GF-D8 (cell line): ENCODE data around the gene COPS3.
"Not testable (repeated sequence)": the region's sequence is repeated elsewhere in the genome, so short reads cannot be mapped to it uniquely, and the experiment has no call there.

ENCODE experiments used
- DNase-seq: peaks from one replicate; lab custom pipeline; 2025; lab: John Stamatoyannopoulos, UW

The COPS3 gene

GRCh38 chr17:17301659-17302058, 20.6 kb upstream of the COPS3 start:
- not testable (repeated sequence) for DNase-seq

GRCh38 chr17:17300624-17301568, 19.9 kb upstream of the COPS3 start:
- DNase-seq = no peak

- DNase-seq = no peak
These were observed 17.1 kb upstream of the COPS3 start for GRCh38 chr17:17298108-17298507.

GRCh38 chr17:17297217-17297616, 16.2 kb upstream of the COPS3 start:
- DNase-seq = no peak

- no peak for DNase-seq
These were observed 14.1 kb upstream of the COPS3 start for GRCh38 chr17:17295141-17295540.

- no peak for DNase-seq
These were observed 8.7 kb upstream of the COPS3 start for GRCh38 chr17:17289701-17290100.

- no peak for DNase-seq
These were observed 8.0 kb upstream of the COPS3 start for GRCh38 chr17:17289086-17289485.

- DNase-seq = no peak
These were observed 4.9 kb upstream of the COPS3 start for GRCh38 chr17:17285951-17286350.

- no peak for DNase-seq
These were observed 1.7 kb downstream of the COPS3 start for GRCh38 chr17:17279316-17279715.

- not testable (repeated sequence) for DNase-seq
These were observed 3.6 kb downstream of the COPS3 start for GRCh38 chr17:17277431-17277830.

- no peak for DNase-seq
These were observed 5.1 kb downstream of the COPS3 start for GRCh38 chr17:17275971-17276370.

GRCh38 chr17:17269926-17270773, 10.9 kb downstream of the COPS3 start:
- DNase-seq = no peak

- no peak for DNase-seq
These were observed 16.6 kb downstream of the COPS3 start for GRCh38 chr17:17264430-17264829.

GRCh38 chr17:17258998-17259397, 22.0 kb downstream of the COPS3 start:
- DNase-seq = no peak

GRCh38 chr17:17258011-17258410, 23.0 kb downstream of the COPS3 start:
- no peak for DNase-seq

- no peak for DNase-seq
These were observed 24.7 kb downstream of the COPS3 start for GRCh38 chr17:17256316-17256715.

GRCh38 chr17:17255689-17256088, 25.4 kb downstream of the COPS3 start:
- DNase-seq = not testable (repeated sequence)

- DNase-seq = no peak
These were observed 27.0 kb downstream of the COPS3 start for GRCh38 chr17:17254036-17254435.

- DNase-seq = no peak
These were observed 27.6 kb downstream of the COPS3 start for GRCh38 chr17:17253406-17253805.

GRCh38 chr17:17252149-17252661, 28.8 kb downstream of the COPS3 start:
- no peak for DNase-seq

- no peak for DNase-seq
These were observed 34.2 kb downstream of the COPS3 start for GRCh38 chr17:17246879-17247278.

- DNase-seq = no peak
These were observed 37.9 kb downstream of the COPS3 start for GRCh38 chr17:17243163-17243562.

GRCh38 chr17:17242246-17242645, 38.8 kb downstream of the COPS3 start:
- no peak for DNase-seq
